ENCODE measurements around the gene STXBP4. TPM values are rescaled to one million over a fixed set of nuclear protein-coding genes. Genes with fewer than 3 reads are reported as not detected.

Gene STXBP4
- total RNA-seq, 1 donor from 2014 or later = 12.6 TPM

DNA sequence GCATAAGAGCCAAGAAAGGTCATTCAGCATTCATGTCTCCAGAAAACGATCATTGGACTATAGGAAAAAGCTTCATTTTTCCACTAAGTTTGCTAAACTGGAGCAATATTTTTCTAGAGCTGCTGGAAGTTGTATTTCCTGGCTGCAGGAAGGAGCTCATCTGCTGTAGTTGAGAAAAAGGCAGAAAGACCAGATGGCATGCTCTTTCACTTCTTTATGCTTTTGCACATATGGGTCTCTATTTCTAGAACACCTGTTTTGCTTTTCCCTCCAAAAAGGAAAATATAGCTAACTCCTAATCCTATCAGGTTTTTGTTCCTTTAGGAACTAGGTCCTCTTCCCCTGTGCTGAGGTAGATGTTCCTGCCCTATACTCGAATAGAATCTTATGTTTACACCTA lies 234.3 kb downstream of the STXBP4 start:
- Histone ChIP-seq H3K36me3 (ENCODE audit: insufficient read depth, low read length) (no peaks in the 10 kb centered on the region), H3K79me2 (ENCODE audit: insufficient read depth, low read length) (no peaks in the 10 kb centered on the region), H3K27me3 (ENCODE audit: insufficient read depth, low read length) (no peaks in the 10 kb centered on the region), H3K4me2 (ENCODE audit: low read length) (no peak overlapping the region), H3K27ac (ENCODE audit: low read depth, low read length) (no peak overlapping the region), H3K4me1 (ENCODE audit: insufficient read depth, low read length) (no peaks in the 10 kb centered on the region), H3K9me3 (ENCODE audit: insufficient read depth, low read depth, low read length) (no peaks in the 10 kb centered on the region), H3K4me3 (ENCODE audit: insufficient read depth, low read depth, low read length) (no peak overlapping the region), H3K9ac (ENCODE audit: low read length) (no peak overlapping the region), H4K20me1 (ENCODE audit: insufficient read depth, low read length) (no peaks in the 10 kb centered on the region), H2AFZ (ENCODE audit: low read depth, low read length) (no peak overlapping the region)
- no peaks in the 10 kb centered on the region for H3K4me1 Mint-ChIP-seq (ENCODE audit: low read depth, unreplicated experiment)
- H3K27ac Mint-ChIP-seq (ENCODE audit: unreplicated experiment) = no peak overlapping the region
- DNase-seq (ENCODE audit: low read depth) (no peak), FAIRE-seq (no peak)
- H3K36me3 Mint-ChIP-seq (ENCODE audit: low read depth, unreplicated experiment) = no peaks in the 10 kb centered on the region
- H3K27me3 Mint-ChIP-seq (ENCODE audit: low read depth, unreplicated experiment) = no peaks in the 10 kb centered on the region
- no peaks in the 10 kb centered on the region for H3K9me3 Mint-ChIP-seq (ENCODE audit: unreplicated experiment)
- TF ChIP-seq, protein P1, sequence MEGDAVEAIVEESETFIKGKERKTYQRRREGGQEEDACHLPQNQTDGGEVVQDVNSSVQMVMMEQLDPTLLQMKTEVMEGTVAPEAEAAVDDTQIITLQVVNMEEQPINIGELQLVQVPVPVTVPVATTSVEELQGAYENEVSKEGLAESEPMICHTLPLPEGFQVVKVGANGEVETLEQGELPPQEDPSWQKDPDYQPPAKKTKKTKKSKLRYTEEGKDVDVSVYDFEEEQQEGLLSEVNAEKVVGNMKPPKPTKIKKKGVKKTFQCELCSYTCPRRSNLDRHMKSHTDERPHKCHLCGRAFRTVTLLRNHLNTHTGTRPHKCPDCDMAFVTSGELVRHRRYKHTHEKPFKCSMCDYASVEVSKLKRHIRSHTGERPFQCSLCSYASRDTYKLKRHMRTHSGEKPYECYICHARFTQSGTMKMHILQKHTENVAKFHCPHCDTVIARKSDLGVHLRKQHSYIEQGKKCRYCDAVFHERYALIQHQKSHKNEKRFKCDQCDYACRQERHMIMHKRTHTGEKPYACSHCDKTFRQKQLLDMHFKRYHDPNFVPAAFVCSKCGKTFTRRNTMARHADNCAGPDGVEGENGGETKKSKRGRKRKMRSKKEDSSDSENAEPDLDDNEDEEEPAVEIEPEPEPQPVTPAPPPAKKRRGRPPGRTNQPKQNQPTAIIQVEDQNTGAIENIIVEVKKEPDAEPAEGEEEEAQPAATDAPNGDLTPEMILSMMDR (IDR thresholded peaks at IDR 0.05; ENCODE audit: insufficient read depth, low read depth, low read length) = no peak
- TF ChIP-seq EZH2 (IDR thresholded peaks at IDR 0.05; ENCODE audit: insufficient read depth, low read length) = no peak
- no peak overlapping the region for H3K4me3 Mint-ChIP-seq (ENCODE audit: unreplicated experiment)

DNA sequence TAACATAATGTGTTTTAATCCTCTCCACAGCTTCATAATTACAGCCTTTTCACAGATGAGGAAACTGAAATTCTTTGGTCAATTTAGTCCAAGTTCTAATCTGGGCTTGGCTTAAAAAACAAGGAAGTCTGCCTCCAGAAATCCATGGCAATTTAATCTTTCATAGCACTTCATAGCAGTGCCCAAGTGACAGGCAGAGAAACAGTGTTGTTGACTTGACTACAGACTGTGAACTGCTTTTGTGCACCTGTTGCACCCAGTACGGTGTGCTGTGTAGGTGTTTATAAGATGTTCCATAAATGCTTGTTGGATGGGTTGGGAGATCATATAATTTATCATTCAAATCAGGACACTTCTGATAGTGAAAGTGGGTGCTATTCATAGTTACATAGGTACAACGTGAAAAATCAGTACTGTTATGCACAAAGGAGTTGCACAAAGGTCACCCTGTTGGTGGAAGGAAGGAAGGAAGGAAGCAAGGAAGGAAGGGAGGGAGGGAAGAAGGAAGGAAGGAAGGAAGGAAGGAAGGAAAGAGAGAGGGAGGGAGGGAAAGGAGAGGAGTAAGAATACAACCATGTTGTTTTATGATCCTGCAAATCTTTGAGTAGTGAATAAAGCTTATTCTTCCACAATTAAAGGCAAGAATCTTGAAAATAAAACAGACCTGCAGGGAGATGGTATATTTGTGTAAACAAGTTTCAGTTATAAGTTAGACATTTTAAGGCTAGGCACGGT lies 239.7 kb downstream of the STXBP4 start:
- no peak overlapping the region for H3K4me2 ChIP-seq (ENCODE audit: low read length)
- no peaks in the 10 kb centered on the region for H3K79me2 ChIP-seq (ENCODE audit: insufficient read depth, low read length)
- TF ChIP-seq EZH2 (IDR thresholded peaks at IDR 0.05; ENCODE audit: insufficient read depth, low read length) = no peak
- TF ChIP-seq, protein P1 (IDR thresholded peaks at IDR 0.05; ENCODE audit: insufficient read depth, low read depth, low read length) = no peak
- no peaks in the 10 kb centered on the region for H3K9me3 Mint-ChIP-seq (ENCODE audit: unreplicated experiment)
- no peaks in the 10 kb centered on the region for H3K9me3 ChIP-seq (ENCODE audit: insufficient read depth, low read depth, low read length)
- H4K20me1 ChIP-seq (ENCODE audit: insufficient read depth, low read length) = no peaks in the 10 kb centered on the region
- no peak overlapping the region for H3K27ac Mint-ChIP-seq (ENCODE audit: unreplicated experiment)
- no peak overlapping the region for H2AFZ ChIP-seq (ENCODE audit: low read depth, low read length)
- H3K4me3 ChIP-seq (ENCODE audit: insufficient read depth, low read depth, low read length) = no peak overlapping the region
- no peaks in the 10 kb centered on the region for H3K27me3 ChIP-seq (ENCODE audit: insufficient read depth, low read length)
- DNase-seq (ENCODE audit: low read depth) = no peak
- H3K4me1 Mint-ChIP-seq (ENCODE audit: low read depth, unreplicated experiment) = no peaks in the 10 kb centered on the region
- no peaks in the 10 kb centered on the region for H3K4me1 ChIP-seq (ENCODE audit: insufficient read depth, low read length)
- no peak overlapping the region for H3K4me3 Mint-ChIP-seq (ENCODE audit: unreplicated experiment)
- no peak for FAIRE-seq
- H3K27ac ChIP-seq (ENCODE audit: low read depth, low read length) = no peak overlapping the region
- H3K36me3 Mint-ChIP-seq (ENCODE audit: low read depth, unreplicated experiment) = no peaks in the 10 kb centered on the region
- H3K9ac ChIP-seq (ENCODE audit: low read length) = no peak overlapping the region
- no peaks in the 10 kb centered on the region for H3K27me3 Mint-ChIP-seq (ENCODE audit: low read depth, unreplicated experiment)
- H3K36me3 ChIP-seq (ENCODE audit: insufficient read depth, low read length) = no peaks in the 10 kb centered on the region

DNA sequence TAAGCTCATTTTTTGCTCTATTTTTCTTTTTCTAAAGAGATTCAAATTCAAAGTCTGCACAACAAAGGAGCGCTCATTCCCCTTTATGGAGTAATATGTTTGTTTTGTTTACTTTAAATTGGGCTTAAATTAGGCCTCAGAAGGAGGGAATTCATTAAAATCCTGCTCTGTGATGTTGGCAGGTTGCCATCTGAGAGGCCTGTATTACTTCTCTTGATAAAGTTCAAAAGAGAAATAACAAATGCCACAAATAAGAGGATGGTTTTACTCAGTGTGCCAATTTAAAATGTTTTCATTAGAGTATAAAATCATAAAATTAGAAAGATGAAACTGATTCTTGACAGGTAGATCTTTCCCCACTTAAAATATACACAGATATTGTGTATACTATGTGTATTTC lies 241.7 kb downstream of the STXBP4 start:
- H3K36me3 Mint-ChIP-seq (ENCODE audit: low read depth, unreplicated experiment) = no peaks in the 10 kb centered on the region
- DNase-seq (ENCODE audit: low read depth) (no peak), FAIRE-seq (no peak)
- TF ChIP-seq EZH2 (IDR thresholded peaks at IDR 0.05; ENCODE audit: insufficient read depth, low read length) = no peak
- TF ChIP-seq, protein P1 (IDR thresholded peaks at IDR 0.05; ENCODE audit: insufficient read depth, low read depth, low read length) = no peak
- no peaks in the 10 kb centered on the region for H3K36me3 ChIP-seq (ENCODE audit: insufficient read depth, low read length)
- H3K4me1 Mint-ChIP-seq (ENCODE audit: low read depth, unreplicated experiment) = no peaks in the 10 kb centered on the region
- no peaks in the 10 kb centered on the region for H3K27me3 Mint-ChIP-seq (ENCODE audit: low read depth, unreplicated experiment)
- H3K9me3 Mint-ChIP-seq (ENCODE audit: unreplicated experiment) = no peaks in the 10 kb centered on the region
- H4K20me1 ChIP-seq (ENCODE audit: insufficient read depth, low read length) = no peaks in the 10 kb centered on the region
- H3K9me3 ChIP-seq (ENCODE audit: insufficient read depth, low read depth, low read length) = no peaks in the 10 kb centered on the region
- H3K9ac ChIP-seq (ENCODE audit: low read length) = no peak overlapping the region
- H3K4me3 ChIP-seq (ENCODE audit: insufficient read depth, low read depth, low read length) = no peak overlapping the region
- H3K27me3 ChIP-seq (ENCODE audit: insufficient read depth, low read length) = no peaks in the 10 kb centered on the region
- no peaks in the 10 kb centered on the region for H3K4me1 ChIP-seq (ENCODE audit: insufficient read depth, low read length)
- H2AFZ ChIP-seq (ENCODE audit: low read depth, low read length) = no peak overlapping the region
- H3K4me2 ChIP-seq (ENCODE audit: low read length) = no peak overlapping the region
- H3K27ac Mint-ChIP-seq (ENCODE audit: unreplicated experiment) = no peak overlapping the region
- no peak overlapping the region for H3K4me3 Mint-ChIP-seq (ENCODE audit: unreplicated experiment)
- H3K27ac ChIP-seq (ENCODE audit: low read depth, low read length) = no peak overlapping the region
- no peaks in the 10 kb centered on the region for H3K79me2 ChIP-seq (ENCODE audit: insufficient read depth, low read length)
